ENCODE measurements around the gene SPAG4.

Gene SPAG4

GRCh38 chr20:35625584-35626385 is 10.2 kb downstream of the SPAG4 start:
- DNase-seq: no peak

DNA sequence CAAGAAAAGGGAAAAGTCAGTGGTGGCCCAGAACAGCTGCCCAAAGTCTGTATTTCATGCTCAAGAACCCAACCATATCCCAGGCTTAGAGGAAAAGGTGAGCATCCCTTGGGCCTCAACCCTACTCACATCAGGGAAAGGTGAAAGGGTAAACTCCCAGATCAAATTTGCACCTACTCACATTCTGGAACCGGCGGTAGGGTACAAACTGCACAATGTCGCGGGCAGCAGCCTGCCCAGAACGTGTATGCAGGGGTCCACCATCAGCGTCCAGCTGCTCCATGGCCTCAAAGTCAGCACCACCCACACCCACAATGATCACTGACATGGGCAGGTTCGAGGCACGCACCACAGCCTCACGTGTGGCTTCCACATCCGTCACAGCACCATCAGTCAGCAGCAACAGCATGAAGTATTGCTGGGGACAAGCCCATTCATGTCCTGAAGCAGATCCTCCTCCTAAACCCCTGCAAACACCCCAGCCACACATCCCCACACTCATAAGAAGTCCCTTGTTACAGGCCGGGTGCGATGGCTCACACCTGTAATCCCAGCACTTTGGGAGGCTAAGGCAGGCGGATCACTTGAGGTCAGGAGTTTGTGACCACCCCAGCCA is 10.9 kb downstream of the SPAG4 start:
- no peak for DNase-seq

GRCh38 chr20:35627121-35627520 is 11.5 kb downstream of the SPAG4 start:
- DNase-seq: no peak

DNA sequence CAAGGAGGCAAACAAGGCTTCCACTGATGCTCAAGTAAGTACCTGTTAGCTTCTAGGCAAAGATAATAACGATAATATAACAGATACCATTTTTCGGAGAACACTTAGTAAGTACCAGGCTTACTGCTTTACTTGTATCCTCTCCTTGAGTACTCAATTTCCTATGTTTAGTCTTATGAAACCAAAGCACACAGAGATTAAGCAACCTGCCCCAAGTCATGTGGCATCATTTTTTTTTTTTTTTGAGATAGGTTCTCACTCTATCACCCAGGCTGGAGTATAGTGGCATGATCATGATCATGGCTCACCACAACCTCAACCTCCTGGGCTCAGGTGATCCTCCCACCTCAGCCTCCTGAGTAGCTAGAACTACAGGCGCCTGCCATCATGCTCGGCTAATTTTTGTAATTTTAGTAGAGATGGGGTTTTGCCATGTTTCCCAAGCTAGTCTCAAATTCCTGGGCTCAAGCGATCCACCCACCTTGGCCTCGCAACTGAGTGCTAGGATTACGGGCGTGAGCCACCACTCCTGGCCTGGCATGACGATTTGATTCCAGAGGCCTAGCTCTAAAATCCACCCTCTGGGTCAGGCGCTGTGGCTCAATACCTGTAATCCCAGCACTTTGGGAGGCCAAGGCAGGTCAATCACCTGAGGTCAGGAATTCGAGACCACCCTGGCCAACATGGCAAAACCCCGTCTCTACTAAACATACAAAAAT is 14.0 kb downstream of the SPAG4 start:
- DNase-seq: no peak

DNA sequence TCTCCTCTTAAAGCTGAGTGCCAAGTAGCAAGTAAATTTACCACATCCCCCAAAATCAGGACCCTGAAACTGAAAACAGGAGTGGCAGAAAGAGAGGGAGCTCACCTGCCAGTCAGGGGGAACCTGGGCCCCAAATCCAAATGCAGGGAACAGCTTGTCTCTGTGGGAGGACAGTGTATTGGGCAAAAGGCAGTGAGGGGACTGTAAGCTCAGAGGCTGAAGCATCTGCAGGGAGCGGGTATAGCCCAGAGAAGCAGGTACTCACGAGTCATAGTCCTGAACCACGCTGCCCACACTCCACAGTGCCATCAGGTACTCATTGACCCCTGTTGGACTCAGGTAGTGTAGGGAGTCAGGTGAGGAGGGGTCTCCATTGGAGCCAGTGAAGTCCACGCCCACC is 15.0 kb downstream of the SPAG4 start:
- DNase-seq: no peak

DNA sequence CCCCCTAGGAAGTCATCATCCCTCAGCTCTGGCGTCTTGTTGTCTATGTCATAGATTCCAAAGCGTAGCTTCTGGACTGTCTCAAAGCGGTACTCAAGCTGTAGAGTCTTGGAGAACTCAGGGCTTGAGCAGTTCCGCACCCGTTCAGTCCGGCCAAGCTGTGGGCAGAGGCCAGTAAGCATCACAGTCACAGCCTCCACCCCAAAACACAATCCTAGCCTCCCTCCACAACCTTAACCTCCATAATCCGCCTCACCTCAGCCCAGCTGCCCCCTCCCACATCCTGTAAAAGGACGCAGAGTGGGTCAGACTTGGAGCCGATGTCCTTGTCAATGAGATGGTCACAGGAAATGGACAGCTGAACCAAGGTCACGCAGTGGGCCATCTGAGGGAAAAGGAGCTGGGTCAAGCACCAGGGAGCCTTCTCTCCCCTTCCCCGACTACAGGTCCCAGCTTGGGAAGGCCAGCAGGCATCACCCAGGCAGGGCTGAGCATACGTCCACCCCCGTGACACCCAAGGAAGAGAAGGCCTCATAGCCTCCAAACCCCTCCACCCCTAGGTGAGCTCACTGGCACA is 17.0 kb downstream of the SPAG4 start:
- DNase-seq: no peak

GRCh38 chr20:35635652-35636051 is 20.0 kb downstream of the SPAG4 start:
- DNase-seq: no peak

GRCh38 chr20:35636095-35636494 is 20.5 kb downstream of the SPAG4 start:
- DNase-seq: no peak

GRCh38 chr20:35637276-35637675 is 21.6 kb downstream of the SPAG4 start:
- no peak for DNase-seq

GRCh38 chr20:35638751-35639150 is 23.1 kb downstream of the SPAG4 start:
- DNase-seq: no peak

DNA sequence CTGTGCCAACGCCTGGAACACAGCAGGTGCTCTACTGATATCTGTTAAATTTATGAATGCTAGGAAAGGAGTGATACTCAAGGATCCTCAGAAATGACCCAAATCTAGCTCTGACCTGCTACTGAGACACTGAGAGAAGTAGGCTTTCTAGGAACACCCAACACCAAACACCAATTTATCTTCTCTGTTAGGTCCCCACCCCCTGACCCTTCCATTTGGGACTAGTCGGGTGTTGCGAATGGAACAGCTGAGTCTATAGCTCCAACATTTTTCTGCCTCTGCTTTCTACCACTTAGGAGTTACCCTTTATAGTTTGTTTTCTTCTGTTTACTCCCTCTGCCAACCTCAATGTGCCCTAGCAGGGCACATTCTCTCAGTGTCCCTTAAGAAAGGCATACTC is 25.1 kb downstream of the SPAG4 start:
- no peak for DNase-seq

DNA sequence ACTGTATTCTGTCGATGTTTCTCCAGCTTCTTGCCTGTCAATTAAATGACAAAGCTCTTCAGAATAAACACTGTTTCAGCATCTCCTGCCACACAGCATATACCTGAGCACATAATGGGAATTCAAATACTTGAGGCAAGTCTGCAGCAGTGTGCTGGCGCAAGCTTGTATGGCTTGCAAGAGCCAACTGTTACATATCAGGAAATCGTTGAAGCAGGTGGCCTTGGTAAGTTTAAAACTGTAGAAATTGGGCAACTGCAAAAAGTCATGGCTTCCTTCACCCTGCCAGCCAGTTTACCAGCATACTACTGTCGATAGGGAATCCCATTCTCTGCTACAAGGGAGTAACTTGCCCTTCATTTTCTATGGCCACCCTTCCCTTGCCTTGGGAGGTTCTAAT is 26.1 kb downstream of the SPAG4 start:
- DNase-seq: no peak

GRCh38 chr20:35643045-35643444 is 27.4 kb downstream of the SPAG4 start:
- DNase-seq: no peak

DNA sequence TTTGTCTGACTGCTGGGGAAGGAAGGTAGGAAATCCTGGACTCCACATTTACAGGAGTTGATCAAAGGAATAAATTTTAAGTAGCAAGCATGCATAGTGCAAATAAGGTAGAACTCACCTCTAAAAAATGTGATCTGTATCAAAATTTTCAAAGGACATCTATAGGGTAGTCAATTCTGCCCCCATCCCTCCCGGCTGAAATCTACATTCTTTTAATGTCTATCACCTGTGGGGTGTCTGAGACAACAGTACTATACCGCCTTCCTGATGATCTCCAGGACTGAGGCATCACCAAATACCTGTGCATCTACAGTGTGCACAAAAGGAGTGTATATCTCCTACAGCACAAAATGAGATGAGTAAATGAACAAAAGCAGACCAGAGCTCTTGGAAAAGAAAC is 29.2 kb downstream of the SPAG4 start:
- no peak for DNase-seq

DNA sequence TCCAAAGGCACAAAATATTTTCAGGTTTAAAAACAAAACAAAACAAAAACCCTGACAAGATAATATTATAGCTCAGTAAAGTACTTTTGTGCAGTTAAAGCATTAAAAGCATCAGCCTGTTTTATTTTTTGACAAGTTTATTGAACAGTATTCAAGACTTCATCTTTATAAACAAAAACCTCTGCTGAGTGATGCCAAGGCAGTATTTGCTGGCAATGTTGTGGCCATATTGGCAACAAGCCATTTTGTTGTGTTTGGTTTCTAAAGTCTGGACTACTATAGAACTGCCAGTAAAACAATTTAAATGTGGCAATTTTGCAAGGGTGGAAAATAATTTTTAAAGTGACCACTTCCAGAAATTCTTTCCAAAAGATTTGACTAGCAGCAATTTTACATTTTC is 33.2 kb downstream of the SPAG4 start:
- DNase-seq: no peak

GRCh38 chr20:35650632-35651031 is 35.0 kb downstream of the SPAG4 start:
- DNase-seq: no peak

DNA sequence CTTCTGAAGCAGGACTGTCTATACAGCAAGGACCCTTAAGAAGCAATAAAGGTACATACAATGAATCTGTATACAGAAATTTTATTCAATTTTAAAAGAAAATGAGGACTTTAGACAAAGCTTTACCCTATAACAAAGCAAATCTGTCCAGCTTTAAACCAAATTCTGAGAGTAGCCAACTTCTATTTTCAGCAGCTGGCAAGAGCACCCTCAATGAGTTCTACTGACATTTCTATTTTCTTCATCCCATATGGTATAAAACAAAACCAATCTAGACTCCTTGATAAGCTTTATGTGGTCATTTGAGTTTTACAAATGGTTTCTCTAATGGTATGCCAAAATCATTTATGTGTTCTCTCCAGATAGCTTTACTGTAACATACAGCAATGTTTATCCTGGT is 36.3 kb downstream of the SPAG4 start:
- DNase-seq: no peak

DNA sequence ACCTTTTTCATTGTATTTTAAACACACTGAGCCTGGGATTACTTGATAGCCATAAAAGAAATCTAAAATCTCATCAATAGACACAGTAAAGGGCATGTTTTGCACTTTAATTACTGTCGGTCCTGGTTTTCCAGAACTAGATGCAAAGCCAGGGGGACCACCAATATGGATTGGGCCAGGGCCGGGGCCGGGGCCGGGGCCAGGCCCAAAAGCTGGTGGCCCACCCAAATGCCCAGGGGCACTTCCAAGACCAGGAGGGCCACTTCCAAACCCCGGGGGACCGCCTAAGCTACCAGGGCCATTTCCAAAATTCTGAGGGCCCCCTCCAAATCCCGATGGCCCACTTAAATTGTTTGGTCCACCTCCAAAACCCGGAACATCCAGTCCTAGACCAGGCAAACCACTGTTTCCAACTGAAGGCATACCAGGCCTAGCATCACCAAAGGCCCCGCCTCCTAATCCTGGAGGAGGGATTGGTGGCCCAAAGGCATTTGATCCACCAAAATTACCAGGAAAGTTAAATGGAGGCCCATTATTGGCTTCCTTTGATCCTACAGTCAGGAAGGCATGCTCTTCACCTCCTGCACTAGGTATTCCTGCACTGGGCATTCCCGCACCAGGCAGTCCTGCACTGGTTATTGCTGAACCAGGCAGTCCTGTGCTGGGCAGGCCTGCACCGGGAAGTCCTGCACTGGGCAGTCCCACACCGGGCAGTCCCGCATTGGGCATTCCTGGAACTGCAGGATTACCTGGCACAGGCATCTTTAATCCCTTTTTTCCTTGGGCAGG is 37.2 kb downstream of the SPAG4 start:
- no peak for DNase-seq

DNA sequence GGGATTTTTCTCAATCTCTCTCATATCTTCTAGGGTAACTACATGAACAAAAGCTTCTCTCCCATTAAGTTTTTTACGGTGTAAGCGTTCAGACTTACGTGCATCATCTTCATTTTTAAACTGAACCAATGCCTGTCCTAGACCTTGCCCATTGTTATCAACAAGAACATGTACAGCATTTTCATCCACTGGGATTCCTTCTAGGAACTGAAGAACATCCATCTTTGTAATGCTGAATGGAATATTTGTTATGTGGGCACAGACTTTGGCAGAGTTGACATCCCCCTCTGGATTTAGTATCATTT is 37.8 kb downstream of the SPAG4 start:
- no peak for DNase-seq

GRCh38 chr20:35653893-35654292 is 38.3 kb downstream of the SPAG4 start:
- no peak for DNase-seq

DNA sequence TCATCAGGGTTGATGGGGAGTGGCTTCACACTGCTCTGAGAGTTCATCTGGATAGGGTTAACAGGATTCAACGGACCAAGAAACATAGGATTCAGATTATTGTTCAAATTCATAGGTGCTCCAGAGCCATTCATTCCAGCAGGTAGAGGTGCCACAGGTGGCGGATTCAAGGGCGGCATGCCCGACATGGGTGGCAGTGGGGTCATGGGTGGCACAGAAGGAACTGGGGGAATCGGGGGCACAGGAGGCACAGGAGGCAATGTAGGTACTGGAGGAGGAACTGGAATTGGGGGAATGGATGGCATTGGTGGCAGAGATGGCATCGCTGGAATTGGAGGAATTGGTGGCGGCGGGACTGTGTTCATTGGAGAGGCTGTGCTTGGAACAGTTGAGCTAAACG is 38.8 kb downstream of the SPAG4 start:
- DNase-seq: no peak

- no peak for DNase-seq
These were observed 41.6 kb downstream of the SPAG4 start for GRCh38 chr20:35657271-35657670.
